HG03066 (cell line): ENCODE measurements around the gene TMEM184A.

Experiments
- ATAC-seq: cut with Tn5 transposase; IDR thresholded peaks from one replicate; pipeline ENCODE4 v1.9.1; 2021; ENCODE audit warnings: low read depth; ENCODE audit not compliant: unreplicated experiment

The TMEM184A gene

DNA sequence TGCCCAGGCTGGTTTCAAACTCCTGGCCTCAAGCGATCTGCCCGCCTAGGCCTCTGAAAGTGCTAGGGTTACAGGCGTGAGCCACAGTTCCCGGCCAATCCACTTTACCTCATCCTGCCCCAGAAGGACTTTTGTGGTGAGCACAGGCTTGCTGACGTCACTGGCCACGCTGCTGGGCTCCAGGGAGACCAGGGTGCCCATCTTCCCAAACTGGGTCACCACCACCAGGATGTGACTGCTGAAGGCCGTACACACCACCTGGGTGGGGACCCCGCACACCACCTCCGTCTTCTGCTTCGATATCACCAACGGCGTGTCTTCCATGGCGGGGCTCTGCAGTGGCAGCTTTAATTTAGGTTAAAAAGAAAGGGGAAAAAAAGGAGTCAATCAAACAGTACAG is 13.0 kb upstream of the TMEM184A start:
- no peak for ATAC-seq

DNA sequence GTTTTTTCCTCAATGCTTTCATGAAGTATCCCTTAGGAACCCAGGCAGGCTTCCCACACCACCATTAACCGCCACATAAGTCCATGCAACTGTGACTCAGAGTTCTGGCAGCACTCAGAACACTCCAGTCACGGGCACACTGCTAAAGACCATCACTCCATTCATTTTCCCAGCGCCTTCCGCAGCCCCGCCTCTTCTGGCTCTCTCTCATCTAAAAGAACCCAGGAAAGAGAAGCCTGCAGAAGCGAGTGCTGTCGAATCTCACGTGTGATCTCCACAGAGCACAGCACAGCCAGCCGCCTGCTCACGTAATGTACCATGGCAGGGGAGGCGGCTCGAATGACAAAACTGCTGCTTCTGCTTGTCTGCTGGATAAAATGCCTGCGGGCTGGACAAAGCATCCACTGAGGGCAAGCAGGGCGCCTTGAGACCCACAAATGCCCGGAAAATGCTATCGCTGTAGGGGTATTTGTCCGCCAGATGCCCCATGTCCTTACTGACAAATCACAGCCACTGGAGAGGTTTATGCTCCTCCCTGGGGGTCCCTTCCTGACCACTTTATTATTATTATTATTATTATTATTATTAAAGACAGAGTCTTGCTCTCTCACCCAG is 12.0 kb upstream of the TMEM184A start:
- no peak for ATAC-seq

DNA sequence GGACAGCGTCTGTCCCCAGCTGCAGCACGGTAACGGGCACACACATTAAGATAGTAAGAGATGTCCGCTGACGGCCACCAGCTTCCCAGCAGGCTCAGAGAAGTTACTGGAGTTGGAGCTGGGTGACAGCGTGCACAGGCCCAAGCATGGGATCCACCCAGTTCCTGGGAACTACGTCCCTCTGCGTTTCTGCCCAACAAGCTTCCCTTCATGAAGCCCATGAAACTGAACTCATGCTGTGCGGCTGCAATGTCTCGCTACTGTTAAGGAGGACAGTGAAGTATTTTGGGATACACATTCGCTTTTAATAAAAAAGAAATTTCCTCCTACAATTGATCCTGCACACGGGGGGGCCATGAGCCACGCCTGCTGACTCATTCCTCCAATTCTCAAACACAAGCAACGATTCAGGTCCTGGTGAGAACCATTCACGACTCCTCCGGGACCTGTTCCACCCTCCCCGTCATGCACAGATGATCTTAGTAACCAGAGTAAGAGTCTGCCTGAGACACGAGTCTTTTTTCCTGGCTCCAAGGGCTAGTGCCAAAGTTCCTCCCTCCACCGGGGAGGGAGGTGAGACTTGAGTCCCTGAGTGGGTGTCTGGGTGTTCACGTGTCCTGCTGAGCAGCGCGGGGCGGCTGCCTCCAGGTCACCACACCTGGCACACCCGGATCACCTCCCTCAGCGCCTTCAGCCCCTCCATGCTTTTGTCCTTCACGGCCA is 11.2 kb upstream of the TMEM184A start:
- ATAC-seq: no peak

DNA sequence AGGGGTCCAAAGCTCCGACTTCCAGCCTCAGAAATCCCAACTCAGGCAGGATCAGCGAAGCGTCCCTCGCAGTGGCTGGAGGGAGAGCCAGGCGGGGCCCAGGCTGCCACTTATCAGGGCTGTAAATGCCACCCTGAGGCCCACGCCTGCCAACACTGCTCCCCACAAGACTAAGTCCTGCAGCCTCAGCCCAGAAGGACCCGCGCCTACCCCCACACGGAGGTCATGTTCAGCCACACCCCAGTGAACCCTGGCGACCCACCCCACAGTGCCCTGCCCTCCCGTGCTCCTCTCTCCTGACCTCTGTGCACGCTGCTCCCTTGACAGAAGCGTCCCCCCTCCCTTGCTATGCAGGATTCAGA is 10.7 kb upstream of the TMEM184A start:
- ATAC-seq: no peak

DNA sequence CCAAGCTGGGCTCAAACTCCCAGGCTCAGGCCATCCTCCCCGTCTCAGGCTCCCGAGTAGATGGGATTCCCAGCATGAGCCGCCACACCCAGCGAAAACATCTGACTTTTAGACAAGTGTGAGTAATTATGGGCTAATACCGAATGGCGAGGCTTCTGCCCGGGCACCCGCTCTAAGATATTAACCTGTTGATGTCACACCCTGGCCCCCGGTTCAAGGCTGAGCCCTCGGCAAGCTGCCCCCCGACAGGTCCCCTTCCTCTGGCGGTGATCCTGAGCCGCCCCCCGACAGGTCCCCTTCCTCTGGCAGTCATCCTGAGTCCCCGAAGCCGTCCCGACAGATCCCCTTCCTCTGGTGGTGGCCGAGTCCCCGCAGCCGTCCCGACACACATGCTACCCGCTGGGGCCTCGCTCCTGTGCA is 8.6 kb upstream of the TMEM184A start:
- no peak for ATAC-seq

DNA sequence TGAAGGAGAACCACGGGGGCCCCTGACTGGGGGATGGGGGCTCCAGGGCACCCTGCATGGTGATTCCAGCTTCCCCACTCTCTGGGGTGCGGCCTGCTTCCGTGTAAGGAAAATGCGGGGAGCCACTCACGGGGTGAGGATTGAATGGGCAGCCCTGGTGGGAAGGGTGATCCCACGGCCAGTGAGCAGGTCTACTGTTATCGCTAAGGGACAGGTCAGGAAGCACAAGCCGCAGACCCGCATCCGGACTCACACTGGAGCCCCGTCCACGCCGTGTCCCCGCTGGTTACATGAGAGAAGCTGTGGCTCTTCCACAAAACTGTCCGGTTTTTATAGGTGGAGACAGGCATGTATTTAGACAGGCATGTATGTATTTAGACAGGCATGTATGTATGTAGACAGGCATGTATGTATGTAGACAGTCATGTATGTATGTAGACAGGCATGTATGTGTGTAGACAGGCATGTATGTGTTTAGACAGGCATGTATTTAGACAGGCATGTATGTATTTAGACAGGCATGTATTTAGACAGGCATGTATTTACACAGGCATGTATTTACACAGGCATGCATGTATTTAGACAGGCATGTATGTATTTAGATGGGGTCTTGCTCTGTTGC is 8.1 kb upstream of the TMEM184A start:
- ATAC-seq: no peak

DNA sequence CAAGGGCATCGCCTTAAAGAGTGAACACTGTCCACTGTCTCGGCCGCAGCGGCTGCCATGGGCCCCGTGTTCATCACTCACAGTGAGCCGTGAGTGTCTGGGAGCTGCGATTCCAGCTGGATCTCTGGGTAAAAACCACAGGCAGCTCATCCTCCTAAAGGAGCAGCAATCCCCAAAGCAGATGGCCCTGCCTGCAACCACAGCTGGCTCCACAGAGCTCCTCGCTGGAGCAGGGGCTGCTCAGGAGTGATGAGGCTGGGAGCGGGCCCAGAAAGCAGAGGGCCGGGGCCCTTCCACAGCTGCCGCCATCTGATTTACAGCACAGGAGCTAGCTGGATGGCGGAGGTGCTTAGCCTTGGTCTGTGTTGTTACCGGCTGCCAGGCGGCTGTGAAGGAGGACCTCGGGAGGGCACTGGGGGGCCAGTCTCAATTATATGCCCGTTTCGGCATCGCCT is 6.6 kb upstream of the TMEM184A start:
- no peak for ATAC-seq

DNA sequence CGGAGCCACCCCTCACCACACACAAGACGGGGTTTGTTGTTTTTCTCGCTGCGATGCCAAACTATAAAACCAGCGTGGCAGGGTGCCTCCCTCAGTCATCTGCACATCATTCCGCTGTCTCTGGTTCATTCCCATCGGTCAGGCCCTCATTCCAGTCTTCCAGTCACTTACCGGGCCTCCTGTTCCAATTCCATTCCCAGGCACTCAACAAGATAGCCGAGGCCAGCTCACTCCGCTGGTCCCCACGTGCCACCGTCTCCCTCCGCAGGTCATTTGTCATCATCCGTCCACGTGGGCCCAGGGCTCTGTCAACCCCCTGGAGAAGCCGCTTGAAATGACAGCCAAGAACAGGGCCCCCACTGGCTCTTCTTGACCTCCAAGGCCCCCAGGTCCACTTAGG is 6.1 kb upstream of the TMEM184A start:
- no peak for ATAC-seq

DNA sequence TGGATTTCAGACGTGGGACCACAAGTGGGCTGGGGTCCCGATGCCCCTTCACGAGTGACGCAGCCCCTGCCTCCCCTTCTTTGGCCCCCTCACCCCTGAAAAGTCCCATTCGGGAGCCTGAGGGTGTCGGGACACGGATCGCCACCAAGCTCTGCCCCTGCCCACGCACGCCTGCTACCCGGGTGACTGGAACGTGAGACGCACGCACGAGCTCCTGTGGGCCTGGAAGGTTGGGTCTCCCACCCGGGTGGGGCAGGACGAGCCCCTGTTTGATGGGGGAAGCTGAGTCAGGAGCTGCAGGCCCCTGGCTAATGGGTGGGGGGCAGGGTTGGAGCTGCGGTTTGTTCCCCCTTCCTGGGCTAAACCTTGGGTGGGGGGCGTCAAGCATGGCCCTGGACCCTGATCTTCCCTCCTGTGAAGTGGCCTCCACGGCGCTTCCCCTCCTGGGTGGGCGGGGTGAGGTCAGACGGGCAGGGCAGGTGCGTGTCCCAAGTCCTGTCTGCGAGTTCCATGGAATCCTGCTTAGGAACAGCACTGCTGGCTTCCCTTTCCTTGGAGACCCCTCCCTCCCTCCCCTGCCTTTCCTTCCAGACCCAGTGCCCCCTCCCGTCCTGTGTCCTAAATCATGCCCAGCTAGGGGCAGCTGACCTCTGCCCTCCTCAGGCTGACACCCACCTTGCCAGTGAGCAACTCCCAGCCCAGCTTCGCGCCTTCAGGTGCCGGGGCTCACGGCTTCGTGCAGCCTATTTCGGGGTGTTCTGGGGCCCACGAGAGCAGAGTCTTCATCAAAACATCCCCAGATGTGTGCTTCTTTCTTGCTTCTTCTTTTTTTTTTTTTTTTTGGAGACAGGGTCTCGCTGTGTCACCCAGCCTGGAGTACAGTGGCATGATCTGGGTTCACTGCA is 5.3 kb upstream of the TMEM184A start:
- no peak for ATAC-seq

DNA sequence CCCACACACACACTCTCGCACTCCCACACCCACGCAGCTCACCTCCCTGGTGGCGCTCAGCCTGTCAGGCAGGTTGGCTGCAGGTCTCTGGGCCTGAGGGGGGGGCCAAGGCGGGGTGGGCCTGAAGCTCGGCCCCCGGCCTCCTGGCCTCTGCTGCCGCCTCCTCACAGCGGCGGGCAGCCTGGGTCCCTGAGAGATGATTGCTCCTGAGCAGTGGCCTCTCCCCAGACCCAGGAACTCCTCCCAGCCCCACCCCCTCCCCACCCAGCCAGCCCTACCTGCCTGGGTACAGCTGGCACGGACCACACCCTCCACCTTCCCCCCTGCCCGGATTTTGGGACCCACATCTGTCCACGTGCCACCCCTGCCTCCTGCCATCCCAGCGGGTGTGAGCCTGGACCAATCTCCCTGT is 4.6 kb upstream of the TMEM184A start:
- no peak for ATAC-seq

DNA sequence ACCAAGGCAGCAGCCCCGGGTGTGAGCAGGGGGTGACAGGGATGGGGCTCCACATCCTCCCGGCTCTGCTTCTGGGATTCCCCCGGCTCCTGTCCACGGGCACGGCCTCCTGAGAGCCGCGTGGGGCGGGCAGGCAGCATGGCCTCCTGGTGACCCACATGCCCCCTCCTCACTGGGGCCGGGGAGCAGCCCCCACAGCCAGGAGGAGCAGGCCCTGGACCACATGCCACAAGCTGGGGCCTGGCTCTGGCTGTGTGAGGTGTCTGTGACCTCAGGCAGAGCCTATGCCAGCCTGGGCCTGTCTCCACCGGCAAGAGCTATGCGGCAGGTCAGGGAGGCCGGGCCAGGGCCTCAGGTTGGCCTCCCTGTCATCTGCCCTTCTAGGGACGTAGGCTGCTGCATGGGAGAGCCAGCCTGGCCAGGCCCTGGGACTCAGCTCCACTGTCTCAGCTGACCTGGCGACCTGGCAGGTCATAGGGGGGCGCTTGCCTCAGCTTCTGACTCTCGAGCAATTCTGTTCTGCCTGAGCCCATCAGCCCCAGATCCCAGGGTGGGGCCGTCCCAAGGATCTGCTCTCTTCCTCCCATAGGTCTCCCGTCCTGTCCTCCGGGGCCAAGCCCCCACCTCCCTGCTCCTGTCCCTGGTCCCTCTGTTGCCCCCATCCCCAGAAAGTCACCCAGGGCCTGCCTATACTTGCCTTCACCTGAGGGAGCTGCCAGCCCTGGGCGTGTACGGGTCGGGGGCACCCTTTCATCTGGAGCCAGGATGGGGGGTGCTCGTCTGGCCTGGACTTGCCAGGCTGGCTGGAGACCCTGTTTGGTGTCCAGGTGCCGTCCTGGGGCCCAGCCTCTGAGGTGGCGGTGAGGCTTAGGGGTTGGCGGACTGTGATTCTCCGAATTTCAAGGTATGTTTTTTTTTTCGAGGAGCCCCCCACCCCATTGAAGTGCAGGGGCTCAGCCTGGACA is 3.9 kb upstream of the TMEM184A start:
- ATAC-seq: no peak

DNA sequence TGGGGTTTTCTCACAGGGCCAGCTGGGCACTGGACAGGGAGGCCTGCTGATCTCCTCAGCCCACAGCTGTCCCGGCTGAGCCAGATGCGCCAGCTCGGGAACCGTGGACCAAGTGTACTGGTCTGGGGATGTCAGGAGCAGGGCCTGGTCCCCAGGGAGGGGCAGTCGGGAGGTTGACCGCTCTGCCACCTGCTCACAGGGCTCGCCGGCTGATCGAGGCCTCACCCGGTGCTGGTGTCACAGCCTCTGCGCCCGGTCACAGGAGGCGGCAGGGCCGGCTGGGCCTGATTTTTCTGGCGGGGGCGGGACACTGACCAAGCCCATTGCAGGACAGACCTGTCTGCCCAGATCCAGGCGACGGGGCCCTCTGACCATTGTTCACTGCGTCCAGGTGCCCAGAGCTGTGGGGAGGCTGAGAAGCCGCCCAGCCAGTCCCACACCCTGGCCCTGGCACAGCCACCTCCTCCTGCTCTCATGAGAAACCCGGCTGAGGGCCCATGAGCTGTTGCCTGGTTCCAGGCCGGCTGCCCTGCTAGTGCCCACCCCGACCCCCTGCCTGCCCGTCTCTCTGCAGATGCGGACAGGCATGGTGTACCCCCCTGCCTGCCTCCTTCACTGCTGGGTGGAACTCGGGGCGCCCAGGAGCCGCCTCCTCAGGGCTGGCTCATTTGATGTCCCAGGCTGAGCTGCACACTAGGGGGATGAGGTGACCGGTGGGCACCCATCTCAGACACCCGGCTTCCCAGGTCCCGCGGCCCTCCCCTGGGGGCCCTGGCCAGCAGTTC is 3.0 kb upstream of the TMEM184A start:
- ATAC-seq: no peak

DNA sequence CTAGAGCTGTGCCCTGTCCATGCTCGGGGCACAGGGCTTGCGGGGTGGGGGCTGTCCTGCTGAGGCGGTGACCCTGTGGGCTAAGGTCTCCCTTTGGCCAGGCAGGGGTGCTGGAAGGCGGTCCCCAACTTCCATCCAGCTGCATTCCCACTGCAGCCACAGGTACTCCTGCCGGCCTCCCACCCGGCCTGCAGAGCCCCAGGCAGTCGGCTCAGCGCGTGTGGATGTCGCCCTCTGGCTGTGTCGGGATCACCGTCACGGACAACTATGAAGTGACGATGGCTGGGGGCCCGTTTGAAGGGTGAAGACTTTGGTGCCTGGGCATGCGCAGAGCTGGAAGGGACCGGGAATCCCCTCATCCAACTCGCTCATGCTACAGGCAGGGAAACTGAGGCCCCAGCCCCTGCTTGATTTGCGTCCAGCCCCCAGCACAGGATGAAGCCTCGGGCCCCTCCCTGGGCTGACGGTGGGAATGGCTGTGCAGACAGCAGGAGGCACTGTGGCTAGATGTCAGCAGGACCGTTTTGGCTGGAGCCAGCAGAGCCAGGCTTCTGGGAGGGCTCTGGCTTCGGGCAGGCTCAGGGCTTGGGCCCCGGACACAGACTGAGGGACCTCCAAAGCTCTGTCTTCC is 2.3 kb upstream of the TMEM184A start:
- ATAC-seq: no peak

DNA sequence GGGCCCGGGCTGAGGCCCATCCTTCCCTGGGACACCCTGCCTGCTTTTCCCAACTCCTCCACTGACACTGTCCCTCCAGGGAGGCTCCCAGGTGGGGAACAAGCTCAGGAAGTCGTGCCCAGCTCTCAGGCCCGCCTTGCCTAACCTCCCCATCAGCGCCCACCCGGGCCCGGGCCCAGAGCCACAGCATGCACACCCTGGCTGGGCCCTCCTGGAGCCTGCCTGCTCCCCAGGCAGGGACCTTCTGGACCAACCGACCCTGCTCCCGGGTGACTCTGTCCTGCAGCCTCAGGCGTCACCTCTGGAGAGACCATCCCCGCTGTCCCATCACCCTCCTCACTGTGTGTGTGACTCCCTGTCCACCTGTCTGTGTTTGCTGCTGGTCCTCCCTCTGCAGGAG is 1.8 kb upstream of the TMEM184A start:
- no peak for ATAC-seq

DNA sequence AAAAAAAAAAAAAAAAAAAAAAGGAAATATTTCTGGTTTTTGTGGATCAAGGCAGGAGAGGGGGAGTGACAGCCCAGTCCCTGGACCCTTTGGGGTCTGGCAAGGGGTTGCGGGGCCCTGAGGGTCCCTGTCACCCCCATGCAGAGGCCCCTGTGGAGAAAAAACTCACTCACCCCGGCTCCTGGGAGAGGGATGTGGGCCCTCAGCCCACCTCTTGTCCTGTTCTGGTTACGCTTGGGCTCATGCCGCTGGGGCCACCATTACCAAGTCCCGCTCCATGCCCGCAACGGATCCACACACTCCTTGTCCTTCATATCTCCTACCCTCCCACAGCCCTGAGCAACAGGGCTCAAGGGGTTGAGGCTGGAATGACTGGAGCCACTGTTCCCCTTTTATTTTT is 1.0 kb upstream of the TMEM184A start:
- no peak for ATAC-seq

DNA sequence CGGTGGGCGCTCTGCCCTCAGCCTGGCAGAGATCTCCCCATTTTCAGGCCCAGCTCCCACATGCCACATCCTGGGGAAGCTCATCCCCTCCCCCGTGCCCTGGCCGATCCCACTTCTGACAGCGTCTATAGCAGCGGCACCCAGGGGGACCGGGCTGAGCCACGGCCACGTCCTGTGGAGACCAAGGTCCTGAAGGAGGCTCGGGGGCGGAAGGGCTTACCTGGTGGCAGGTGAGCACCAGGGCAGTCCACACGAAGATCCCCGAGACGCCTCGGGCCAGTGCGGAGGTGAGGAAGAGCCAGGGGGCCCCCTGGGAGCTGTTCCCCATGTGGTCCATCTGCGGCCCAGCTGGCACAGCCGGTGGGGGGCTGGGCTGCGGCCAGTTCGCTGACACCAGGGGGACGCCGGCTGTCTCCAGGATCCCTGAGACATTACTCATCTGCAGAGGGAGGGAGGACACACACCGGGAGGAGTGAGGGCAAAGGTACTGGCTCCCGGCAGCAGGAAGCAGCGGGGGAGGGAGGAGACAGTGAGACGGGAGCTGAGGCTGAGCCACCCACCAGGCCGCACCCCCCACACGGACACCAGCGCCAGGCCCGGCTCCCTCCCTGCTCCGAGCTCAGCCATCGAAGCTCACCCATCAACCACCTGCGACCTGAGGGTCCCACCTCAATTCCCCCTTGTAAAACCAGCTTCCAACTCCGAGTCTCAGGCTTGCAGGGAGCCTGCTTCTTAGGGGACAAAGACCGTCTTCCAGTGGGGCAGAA is 776 bp downstream of the TMEM184A start:
- no peak for ATAC-seq

DNA sequence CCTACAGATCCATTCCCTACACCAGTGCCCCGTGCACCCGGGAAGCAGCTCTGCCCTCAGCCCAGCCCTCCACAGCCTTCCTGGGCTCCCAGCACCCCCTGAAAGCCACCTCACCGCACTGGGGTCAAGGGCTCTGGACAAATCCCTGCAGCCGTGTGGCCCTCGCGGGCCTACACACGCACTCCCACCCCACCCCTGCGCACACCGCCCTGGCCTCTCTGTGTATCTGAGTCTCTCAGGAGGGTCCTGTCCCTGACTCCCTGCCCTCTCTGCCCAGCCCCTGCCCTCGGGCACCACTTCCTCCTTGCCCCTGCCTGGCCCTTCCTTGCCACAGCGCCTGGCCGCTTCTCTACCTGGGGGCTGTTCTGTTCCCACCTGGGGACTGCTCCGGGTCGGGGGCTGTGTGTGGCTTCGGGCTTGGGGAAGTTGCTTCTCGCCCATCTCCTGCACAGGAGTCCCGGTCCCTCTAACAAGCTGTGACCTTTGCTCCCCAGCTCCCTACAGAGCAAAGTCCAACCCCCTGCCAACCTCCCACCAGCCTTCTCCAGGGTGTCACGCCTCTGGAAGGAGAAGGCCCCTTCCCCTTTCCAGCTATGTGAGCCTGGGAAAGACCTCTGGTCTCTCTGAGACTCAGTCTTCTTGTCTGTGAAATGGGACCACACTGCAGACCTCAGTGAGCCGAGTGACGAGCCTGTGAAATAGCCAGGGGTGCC is 1.5 kb downstream of the TMEM184A start:
- no peak for ATAC-seq
